SW 1271 (cell line): Measurements from ENCODE around the gene ADCY2.

Source experiments
- DNase-seq, 2 experiments: peaks; one replicate each; lab custom pipeline; 2025; lab: John Stamatoyannopoulos, UW

Gene ADCY2

GRCh38 chr5:7869474-7870136, 473.7 kb downstream of the ADCY2 start:
- DNase-seq, result no peak

- DNase-seq, result no peak
Measured at GRCh38 chr5:7871653-7872052, 475.7 kb downstream of the ADCY2 start.

GRCh38 chr5:7872517-7873130, 476.7 kb downstream of the ADCY2 start:
- no peak for DNase-seq

GRCh38 chr5:7873216-7873615, 477.3 kb downstream of the ADCY2 start:
- DNase-seq, result no peak

GRCh38 chr5:7874639-7875038, 478.7 kb downstream of the ADCY2 start:
- no peak for DNase-seq

GRCh38 chr5:7875151-7875550, 479.2 kb downstream of the ADCY2 start:
- no peak for DNase-seq

GRCh38 chr5:7876867-7877266, 480.9 kb downstream of the ADCY2 start:
- DNase-seq, result no peak

GRCh38 chr5:7877851-7878250, 481.9 kb downstream of the ADCY2 start:
- no peak for DNase-seq

GRCh38 chr5:7878381-7878873, 482.5 kb downstream of the ADCY2 start:
- no peak for DNase-seq
